ENCODE measurements around the gene GLIPR1L1.

The GLIPR1L1 gene, protein sequence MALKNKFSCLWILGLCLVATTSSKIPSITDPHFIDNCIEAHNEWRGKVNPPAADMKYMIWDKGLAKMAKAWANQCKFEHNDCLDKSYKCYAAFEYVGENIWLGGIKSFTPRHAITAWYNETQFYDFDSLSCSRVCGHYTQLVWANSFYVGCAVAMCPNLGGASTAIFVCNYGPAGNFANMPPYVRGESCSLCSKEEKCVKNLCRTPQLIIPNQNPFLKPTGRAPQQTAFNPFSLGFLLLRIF

DNA sequence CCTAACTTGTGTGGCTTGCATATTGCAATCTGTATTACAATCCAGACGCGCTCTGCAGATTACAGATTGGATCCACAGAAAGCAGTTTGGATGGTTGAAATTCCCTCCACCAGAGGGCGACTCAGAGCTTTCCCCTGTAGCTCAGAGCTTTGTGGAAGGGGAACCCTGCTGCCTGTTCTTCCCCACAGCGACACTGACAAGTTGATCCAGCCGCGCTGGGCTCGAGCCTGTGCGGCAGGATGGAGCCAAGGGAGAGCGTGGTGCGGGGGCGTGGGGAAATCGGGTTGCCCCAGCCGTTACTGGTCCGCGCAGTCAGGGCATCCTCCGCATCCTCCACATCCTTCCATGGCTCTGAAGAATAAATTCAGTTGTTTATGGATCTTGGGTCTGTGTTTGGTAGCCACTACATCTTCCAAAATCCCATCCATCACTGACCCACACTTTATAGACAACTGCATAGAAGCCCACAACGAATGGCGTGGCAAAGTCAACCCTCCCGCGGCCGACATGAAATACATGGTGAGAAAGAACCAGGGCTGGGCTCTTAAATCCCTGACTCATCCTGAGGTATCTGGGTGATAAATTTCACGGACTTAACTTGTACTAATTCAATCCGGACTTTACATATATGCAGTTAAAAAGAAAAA lies at the start of gene GLIPR1L1:
TSS of gene GLIPR1L1 (plus strand) at position 287 of the 647 bp plus-strand sequence. CDS start at position 346, 59 bp downstream.
- ATAC-seq (replicated peaks) (peak; percentile 76 to 80), DNase-seq (peak; percentile 71)
- Mint-ChIP-seq H3K27me3 (peaks cover 14 to 16% of the 10 kb centered on the region in 2 donors), H3K27ac (no peak within 1 kb of the TSS), H3K9me3 (peaks cover 0 to 1% of the 10 kb centered on the region in 2 donors), H3K36me3 (no peaks in the 10 kb centered on the region), H3K4me1 (peaks cover 10 to 16% of the 10 kb centered on the region in 2 donors), H3K4me3 (peak within 1 kb of the TSS; percentile 81 to 84)

DNA sequence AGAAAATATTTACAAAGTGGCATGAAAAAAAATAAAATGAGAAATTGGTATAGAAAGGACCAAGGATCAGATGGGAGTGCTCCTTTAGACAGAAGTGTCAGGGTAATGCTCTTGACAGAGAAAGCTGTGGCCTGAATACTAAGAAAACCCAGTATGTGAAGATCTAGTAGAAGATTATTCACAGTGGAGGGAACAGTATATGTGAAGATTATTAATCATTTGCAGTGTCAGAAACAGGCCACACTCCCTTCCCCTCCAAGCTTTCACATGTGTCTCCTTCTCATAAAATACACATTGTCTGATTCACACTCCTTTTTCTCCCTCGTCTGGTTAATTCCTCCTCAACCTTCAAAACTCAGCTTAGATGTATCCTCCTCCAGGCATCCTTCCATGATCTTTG lies 45.6 kb upstream of the GLIPR1L1 start:
- Mint-ChIP-seq H3K27me3 (no peaks in the 10 kb centered on the region), H3K36me3 (no peaks in the 10 kb centered on the region), H3K4me1 (no peaks in the 10 kb centered on the region), H3K4me3 (no peak overlapping the region), H3K9me3 (no peaks in the 10 kb centered on the region), H3K27ac (no peak overlapping the region)
- ATAC-seq (replicated peaks): no peak
- no peak for DNase-seq

DNA sequence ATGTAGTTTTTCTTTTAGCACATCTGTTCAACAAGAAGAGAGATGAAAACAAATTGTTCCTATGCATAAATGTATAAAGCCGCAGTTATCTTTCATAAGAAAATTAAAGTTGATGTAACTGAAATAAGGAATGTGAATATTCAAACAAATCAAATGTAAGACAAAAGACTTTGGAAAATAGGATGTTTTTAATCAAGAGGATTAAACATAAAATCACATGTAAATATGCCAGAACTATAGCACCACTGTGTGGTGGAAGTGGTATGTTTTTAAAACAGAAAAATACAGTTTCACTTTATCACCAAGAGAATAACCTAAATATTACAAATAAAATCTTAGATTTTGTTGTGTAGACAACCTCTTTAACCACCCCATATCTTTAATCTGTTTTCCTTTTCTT lies 44.7 kb upstream of the GLIPR1L1 start:
- H3K27me3 Mint-ChIP-seq: no peaks in the 10 kb centered on the region
- no peak overlapping the region for H3K27ac Mint-ChIP-seq
- no peaks in the 10 kb centered on the region for H3K9me3 Mint-ChIP-seq
- no peak for DNase-seq
- no peak overlapping the region for H3K4me3 Mint-ChIP-seq
- H3K36me3 Mint-ChIP-seq: no peaks in the 10 kb centered on the region
- H3K4me1 Mint-ChIP-seq: no peaks in the 10 kb centered on the region
- no peak for ATAC-seq (replicated peaks)

DNA sequence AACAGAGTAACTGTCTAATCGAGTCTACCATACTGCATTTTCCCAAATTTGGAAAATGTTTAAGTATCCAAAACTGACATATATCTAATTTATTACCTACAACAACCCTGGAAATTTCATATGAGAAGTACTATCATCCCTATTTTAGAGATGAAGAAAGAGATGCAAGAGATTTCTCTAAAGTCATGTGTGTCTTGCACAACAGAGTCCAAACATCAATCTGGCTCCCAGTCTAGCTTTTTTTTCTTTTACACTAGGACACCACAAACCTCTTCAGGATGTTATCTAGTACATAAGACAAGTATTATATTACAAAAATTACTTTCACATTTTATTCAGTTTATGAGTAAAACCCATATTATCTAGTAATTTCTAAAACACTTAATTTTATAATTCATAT lies 43.5 kb upstream of the GLIPR1L1 start:
- H3K4me1 Mint-ChIP-seq: no peaks in the 10 kb centered on the region
- no peak overlapping the region for H3K4me3 Mint-ChIP-seq
- no peaks in the 10 kb centered on the region for H3K27me3 Mint-ChIP-seq
- H3K36me3 Mint-ChIP-seq: no peaks in the 10 kb centered on the region
- DNase-seq (no peak), ATAC-seq (replicated peaks) (no peak)
- no peaks in the 10 kb centered on the region for H3K9me3 Mint-ChIP-seq
- no peak overlapping the region for H3K27ac Mint-ChIP-seq

DNA sequence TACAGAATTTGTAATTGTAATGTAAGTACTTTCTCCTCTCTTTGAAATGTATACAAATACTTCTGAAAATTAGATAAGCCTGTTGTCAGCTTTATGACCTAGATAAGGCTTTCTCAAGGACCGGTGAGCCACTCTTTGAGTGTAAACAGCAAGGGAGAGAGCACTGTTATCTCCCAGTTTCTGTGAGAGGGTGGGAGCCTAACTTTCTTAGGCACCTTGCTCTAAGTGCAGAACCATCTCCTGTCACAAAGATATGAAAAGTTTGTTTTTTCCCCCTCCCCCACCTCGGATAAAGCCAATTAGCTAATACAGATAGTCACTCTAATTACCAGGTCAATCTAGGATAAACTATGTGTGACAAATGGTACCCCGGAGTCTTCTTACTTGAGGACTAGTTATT lies 40.1 kb upstream of the GLIPR1L1 start:
- no peaks in the 10 kb centered on the region for H3K27me3 Mint-ChIP-seq
- H3K9me3 Mint-ChIP-seq: no peaks in the 10 kb centered on the region
- no peaks in the 10 kb centered on the region for H3K36me3 Mint-ChIP-seq
- H3K4me3 Mint-ChIP-seq: no peak overlapping the region
- DNase-seq: no peak
- H3K27ac Mint-ChIP-seq: no peak overlapping the region
- no peaks in the 10 kb centered on the region for H3K4me1 Mint-ChIP-seq
- ATAC-seq (replicated peaks): no peak

DNA sequence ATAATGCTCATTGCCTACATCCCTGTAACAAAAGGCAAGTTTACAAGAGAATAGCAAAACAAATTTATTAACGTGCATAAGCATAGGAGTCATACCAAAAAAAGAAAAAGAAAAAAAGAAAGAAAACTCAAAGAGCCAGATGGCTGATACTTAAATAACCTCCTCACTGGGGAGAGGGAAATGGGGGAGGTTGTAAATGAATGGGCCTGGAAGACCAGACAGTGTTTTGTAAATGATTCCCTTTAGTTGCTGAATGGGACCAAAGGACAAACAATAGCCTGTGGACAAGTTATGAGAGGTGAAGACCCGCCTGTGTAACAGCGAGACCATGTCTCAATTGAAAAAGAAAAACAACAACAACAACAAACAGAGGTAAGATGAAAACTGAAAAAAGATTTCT lies 39.7 kb upstream of the GLIPR1L1 start:
- ATAC-seq (replicated peaks) (no peak), DNase-seq (no peak)
- Mint-ChIP-seq H3K27me3 (no peaks in the 10 kb centered on the region), H3K9me3 (no peaks in the 10 kb centered on the region), H3K36me3 (no peaks in the 10 kb centered on the region), H3K27ac (no peak overlapping the region), H3K4me3 (no peak overlapping the region), H3K4me1 (no peaks in the 10 kb centered on the region)

DNA sequence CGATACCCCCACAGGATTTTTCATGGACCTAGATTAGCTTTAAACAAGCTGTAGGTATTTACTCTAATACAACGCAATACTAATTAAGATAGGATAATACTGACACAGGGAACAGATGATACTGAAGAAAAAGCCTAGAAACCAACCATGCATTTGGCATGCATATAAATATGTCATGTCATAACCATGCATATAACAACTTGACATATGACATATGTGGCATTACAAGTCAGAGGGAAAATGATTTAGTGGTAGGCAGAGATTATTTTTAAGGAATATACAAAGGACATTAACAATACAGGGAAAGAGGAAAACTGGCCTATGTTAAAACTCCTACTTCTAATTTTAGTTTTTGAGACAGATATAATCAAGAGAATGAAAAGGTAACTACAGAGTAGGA lies 32.2 kb upstream of the GLIPR1L1 start:
- Mint-ChIP-seq H3K4me3 (no peak overlapping the region), H3K9me3 (no peaks in the 10 kb centered on the region), H3K36me3 (no peaks in the 10 kb centered on the region), H3K27me3 (no peaks in the 10 kb centered on the region), H3K27ac (no peak overlapping the region), H3K4me1 (no peaks in the 10 kb centered on the region)
- DNase-seq: no peak
- ATAC-seq (replicated peaks): no peak

DNA sequence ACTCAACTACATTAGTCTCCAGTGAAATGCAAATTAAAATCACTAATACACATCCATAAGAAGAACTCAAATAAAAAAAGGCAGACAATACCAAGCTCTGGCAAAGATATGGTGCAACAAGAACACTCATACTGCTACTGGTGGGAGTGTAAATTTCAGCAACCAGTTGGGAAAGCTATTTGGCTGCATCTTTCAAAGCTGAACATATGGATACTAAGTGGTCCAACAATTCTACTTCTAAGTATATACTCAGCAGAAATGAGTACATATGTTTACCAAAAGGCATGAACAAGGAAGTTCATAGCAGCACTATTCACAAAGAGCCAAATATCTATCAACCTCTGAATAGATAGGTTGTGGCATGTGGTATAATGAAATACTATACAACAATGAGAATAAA lies 31.7 kb upstream of the GLIPR1L1 start:
- Mint-ChIP-seq H3K36me3 (no peaks in the 10 kb centered on the region), H3K27ac (no peak overlapping the region), H3K9me3 (peaks cover 0 to under 1% of the 10 kb centered on the region in 2 donors), H3K4me3 (no peak overlapping the region), H3K4me1 (no peaks in the 10 kb centered on the region), H3K27me3 (no peaks in the 10 kb centered on the region)
- no peak for DNase-seq
- no peak for ATAC-seq (replicated peaks)

DNA sequence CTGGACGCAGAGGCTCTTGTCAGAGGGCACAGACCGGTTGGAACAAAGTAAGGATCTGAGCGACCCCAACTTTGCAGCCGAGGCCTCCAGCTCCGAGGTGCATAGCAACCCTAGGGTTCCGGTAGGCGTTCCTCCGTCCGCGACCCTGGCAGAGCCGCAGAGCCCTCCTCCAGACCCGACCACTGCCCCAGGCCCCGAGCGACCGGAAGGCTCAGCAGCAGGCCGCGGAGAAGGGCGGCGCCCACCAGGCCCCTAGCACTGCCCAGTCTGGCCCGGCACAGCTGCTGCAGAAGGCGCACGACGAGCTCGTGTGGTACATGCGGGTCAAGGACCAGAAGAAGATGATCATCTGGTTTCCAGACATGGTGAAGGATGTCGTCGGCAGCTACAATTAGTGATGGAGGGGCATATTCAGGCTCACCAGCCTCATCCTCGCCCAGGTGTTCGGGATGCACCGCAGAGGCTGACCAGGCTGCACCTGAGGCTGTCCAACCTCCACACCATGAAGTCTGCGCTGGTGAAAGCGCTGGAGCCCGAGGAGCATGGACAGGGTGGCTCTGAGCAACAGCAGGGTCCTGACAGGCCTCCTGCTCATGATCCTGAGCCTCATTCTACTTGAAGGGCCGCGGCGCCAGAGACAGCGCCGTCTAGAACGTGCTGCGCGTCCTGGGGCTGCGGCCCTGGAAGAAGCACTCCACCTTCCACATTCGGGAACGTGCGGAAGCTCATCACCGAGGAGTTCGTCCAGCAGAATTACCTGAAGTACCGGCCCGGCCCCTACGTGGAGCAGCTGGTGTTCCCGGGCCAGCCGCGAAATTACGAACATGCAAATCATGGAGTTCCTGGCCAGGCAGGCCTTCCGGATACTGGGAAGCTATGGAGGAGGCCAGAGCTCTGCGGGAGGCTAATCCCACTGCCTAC lies 28.8 kb upstream of the GLIPR1L1 start:
- H3K27ac Mint-ChIP-seq: no peak overlapping the region
- no peak overlapping the region for H3K4me3 Mint-ChIP-seq
- ATAC-seq (replicated peaks): no peak
- H3K4me1 Mint-ChIP-seq: no peaks in the 10 kb centered on the region
- H3K9me3 Mint-ChIP-seq: peaks cover 0 to 2% of the 10 kb centered on the region in 2 donors
- no peak for DNase-seq
- H3K36me3 Mint-ChIP-seq: no peaks in the 10 kb centered on the region
- no peaks in the 10 kb centered on the region for H3K27me3 Mint-ChIP-seq

DNA sequence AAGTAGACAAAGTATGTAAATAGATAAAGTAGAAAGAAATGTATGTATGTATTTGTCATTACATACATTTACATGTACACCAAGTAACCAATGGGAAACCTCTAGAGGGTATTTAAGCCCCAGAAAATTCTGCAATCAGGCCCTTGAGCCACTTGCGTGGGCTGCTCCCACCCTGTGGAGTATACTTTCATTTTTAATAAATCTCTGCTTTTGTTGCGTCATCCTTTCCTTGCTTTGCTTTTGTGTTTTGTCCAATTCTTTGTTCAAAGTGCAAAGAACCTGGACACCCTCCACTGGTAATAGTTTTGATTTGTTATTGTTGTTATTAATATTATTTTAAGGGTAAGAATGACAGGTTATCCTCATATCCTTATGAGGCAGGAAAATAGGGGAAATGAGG lies 26.2 kb upstream of the GLIPR1L1 start:
- no peaks in the 10 kb centered on the region for H3K36me3 Mint-ChIP-seq
- H3K4me3 Mint-ChIP-seq: no peak overlapping the region
- peaks cover 0 to 2% of the 10 kb centered on the region in 2 donors for H3K9me3 Mint-ChIP-seq
- no peaks in the 10 kb centered on the region for H3K27me3 Mint-ChIP-seq
- H3K4me1 Mint-ChIP-seq: no peaks in the 10 kb centered on the region
- ATAC-seq (replicated peaks) (no peak), DNase-seq (no peak)
- no peak overlapping the region for H3K27ac Mint-ChIP-seq

DNA sequence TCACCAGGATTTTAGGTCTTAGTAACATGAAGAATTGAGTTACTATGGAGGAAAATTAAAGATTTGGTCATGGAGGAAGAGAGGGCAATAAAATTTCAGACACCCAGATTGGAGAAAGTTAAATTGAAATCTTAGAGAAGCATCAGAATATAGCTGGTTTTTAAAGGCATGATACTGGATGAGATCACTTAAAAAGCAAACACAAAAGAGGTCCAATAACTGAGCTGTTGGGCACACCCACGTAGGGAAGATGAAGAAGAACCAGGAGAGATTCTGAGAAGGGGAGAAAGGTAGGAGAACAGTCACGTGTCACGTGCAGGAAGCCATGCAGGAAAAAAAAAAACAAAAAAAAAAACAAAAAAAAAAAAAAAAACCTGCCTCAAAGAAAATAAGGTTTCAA lies 23.1 kb upstream of the GLIPR1L1 start:
- no peaks in the 10 kb centered on the region for H3K36me3 Mint-ChIP-seq
- ATAC-seq (replicated peaks) (no peak), DNase-seq (no peak)
- no peak overlapping the region for H3K27ac Mint-ChIP-seq
- H3K27me3 Mint-ChIP-seq: no peaks in the 10 kb centered on the region
- no peak overlapping the region for H3K4me3 Mint-ChIP-seq
- H3K9me3 Mint-ChIP-seq: peaks cover 0 to 2% of the 10 kb centered on the region in 2 donors
- no peaks in the 10 kb centered on the region for H3K4me1 Mint-ChIP-seq

DNA sequence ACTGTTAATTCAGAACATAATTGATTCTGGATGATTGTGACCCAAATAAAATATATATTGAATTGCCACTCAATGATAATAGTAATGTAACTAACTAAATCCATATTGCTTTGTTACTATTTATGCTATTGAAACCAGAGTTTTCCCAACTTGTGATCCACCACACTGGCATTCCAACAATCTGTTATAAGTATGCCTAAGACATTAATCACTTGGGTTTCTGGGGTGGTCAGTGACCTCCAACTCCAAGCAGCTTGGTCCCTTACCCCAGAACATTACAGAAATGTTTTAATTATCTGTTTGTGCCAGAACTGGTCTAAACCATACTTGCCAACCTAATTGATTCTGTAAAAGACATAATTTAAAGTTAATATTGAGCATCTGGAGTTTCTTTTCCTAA lies 19.0 kb upstream of the GLIPR1L1 start:
- Mint-ChIP-seq H3K9me3 (no peaks in the 10 kb centered on the region), H3K27me3 (peaks cover 0 to 5% of the 10 kb centered on the region in 2 donors), H3K4me1 (no peaks in the 10 kb centered on the region), H3K4me3 (no peak overlapping the region), H3K27ac (no peak overlapping the region), H3K36me3 (no peaks in the 10 kb centered on the region)
- no peak for ATAC-seq (replicated peaks)
- DNase-seq: no peak

DNA sequence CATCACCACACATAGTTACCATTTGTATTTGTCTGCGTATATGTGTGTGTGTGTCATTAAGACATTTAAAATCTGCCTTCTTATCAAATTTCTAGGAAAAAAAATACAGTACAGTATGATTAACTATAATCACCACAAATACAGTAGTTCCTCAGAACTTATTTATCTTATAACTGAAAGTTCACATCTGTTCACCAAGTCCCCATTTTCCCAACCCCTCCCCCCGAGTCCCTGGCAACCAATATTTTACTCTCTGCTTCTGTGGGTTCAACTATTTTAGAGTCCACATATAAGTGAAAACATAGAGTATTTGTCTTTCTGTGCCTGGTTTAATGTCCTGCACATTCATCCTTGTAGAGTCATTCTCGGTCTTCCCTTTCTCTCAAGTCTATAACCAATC lies 16.7 kb upstream of the GLIPR1L1 start:
- no peak overlapping the region for H3K4me3 Mint-ChIP-seq
- peaks cover 0 to 5% of the 10 kb centered on the region in 2 donors for H3K27me3 Mint-ChIP-seq
- H3K4me1 Mint-ChIP-seq: no peaks in the 10 kb centered on the region
- ATAC-seq (replicated peaks) (no peak), DNase-seq (no peak)
- no peaks in the 10 kb centered on the region for H3K9me3 Mint-ChIP-seq
- no peak overlapping the region for H3K27ac Mint-ChIP-seq
- H3K36me3 Mint-ChIP-seq: no peaks in the 10 kb centered on the region

DNA sequence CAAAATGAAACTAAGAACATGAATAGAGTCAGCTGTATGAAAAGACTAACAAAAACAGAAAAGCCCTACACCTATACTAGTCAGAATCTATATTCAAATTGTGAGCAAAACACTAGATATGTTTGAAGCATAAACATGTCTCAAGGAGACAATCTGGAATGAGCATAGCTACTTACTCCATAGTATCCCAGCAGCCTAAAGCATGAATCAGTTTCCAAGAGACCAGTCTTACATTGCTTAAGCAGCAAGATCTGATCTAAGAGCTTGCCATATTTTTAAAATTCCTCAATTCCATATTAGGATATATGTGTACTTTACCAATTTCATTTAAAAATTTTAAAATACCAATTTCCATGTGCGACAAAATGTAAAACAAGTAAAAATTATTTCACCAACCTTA lies 12.0 kb upstream of the GLIPR1L1 start:
- Mint-ChIP-seq H3K4me1 (no peaks in the 10 kb centered on the region), H3K27me3 (peaks cover 11 to 12% of the 10 kb centered on the region in 2 donors), H3K27ac (no peak overlapping the region), H3K4me3 (no peak overlapping the region), H3K36me3 (no peaks in the 10 kb centered on the region), H3K9me3 (no peaks in the 10 kb centered on the region)
- no peak for DNase-seq
- ATAC-seq (replicated peaks): no peak

DNA sequence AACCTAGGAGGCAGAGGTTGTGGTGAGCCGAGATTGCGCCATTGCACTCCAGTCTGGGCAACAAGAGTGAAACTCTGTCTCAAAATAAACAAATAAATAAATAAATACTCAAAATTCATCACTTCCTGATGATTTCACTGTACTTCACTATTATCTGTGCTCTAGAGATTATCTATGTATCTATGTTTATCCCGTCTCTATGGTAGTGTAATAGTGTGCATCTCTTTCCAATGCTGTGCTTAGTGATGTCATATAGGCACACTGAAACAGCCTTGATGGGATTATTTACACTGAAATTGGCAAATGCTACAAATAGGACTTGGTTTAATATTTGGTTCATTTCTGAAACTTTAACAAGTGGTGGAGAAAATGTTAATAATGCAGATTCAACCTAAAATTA lies 10.8 kb upstream of the GLIPR1L1 start:
- Mint-ChIP-seq H3K36me3 (no peaks in the 10 kb centered on the region), H3K4me1 (no peaks in the 10 kb centered on the region), H3K27ac (no peak overlapping the region), H3K27me3 (peaks cover 10 to 11% of the 10 kb centered on the region in 2 donors), H3K4me3 (no peak overlapping the region), H3K9me3 (no peaks in the 10 kb centered on the region)
- no peak for DNase-seq
- ATAC-seq (replicated peaks): no peak

Data from stimulated activated naive B cell treated with anti-CD40 and anti-IgM and Interleukin-4, amounts not matched to agents 10 μg/mL and 1 μg/mL and 100 μg/mL, for 72 hours (primary cell).